DND-41 (cell line): Measurements from ENCODE around the gene C17orf50.

Experiments used
- CTCF ChIP-seq: IDR thresholded peaks from 2 replicates; pipeline ENCODE4 v1.5.1; 2012; ENCODE audit warnings: borderline replicate concordance, low read length, moderate library complexity, mild to moderate bottlenecking; ENCODE audit not compliant: poor library complexity, severe bottlenecking; ENCODE audit errors: extremely low read depth
- EZH2 ChIP-seq: IDR thresholded peaks from 3 replicates; pipeline ENCODE4 v1.6.1; 2012; ENCODE audit warnings: borderline replicate concordance, low read depth, mild to moderate bottlenecking, moderate library complexity, low read length, inconsistent platforms; ENCODE audit not compliant: severe bottlenecking

- TF ChIP-seq CTCF (no peak), EZH2 (no peak)
Observed at GRCh38 chr17:35734396-35734795, 26.3 kb upstream of the C17orf50 start.
